ENCODE measurements around the gene REEP1.

DNA sequence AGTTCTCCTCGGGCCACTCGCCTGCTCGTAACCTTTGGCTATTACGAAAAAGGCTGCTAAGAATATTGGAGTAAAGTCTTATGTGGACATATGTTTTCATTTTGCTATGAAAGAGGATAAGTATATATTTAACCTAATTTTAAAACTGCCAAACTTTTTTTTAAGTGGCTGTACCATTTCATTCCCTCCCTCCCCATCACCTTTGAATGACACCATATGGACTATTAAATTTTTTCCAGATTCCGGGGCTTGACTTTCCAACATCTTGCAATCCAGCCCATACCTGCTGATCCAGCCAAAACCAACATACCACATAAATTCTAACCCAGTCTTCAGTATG, 31.5 kb downstream of the REEP1 start:
- TF ChIP-seq, protein P1, sequence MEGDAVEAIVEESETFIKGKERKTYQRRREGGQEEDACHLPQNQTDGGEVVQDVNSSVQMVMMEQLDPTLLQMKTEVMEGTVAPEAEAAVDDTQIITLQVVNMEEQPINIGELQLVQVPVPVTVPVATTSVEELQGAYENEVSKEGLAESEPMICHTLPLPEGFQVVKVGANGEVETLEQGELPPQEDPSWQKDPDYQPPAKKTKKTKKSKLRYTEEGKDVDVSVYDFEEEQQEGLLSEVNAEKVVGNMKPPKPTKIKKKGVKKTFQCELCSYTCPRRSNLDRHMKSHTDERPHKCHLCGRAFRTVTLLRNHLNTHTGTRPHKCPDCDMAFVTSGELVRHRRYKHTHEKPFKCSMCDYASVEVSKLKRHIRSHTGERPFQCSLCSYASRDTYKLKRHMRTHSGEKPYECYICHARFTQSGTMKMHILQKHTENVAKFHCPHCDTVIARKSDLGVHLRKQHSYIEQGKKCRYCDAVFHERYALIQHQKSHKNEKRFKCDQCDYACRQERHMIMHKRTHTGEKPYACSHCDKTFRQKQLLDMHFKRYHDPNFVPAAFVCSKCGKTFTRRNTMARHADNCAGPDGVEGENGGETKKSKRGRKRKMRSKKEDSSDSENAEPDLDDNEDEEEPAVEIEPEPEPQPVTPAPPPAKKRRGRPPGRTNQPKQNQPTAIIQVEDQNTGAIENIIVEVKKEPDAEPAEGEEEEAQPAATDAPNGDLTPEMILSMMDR (IDR thresholded peaks at IDR 0.05), result no peak
- TF ChIP-seq POLR2A (IDR thresholded peaks at IDR 0.05), result no peak
